Mesothelial cell of epicardium (in vitro differentiated cells): ENCODE data around the gene RBBP8. TPM values are rescaled to one million over a fixed set of nuclear protein-coding genes. Genes with fewer than 3 reads are reported as not detected.
"Not testable (repeated sequence)": the region's sequence is repeated elsewhere in the genome, so short reads cannot be mapped to it uniquely, and the experiment has no call there.

Source experiments
- DNase-seq, 2 experiments: peaks; one replicate each; pipeline ENCODE4 v3.0.0; 2021; ENCODE audit warnings: low spot score in 2 of 2; ENCODE audit not compliant: unreplicated experiment in 2 of 2
- H3K27ac Mint-ChIP-seq: 2 replicates; pipeline ENCODE4 v1.8.0; 2021; ENCODE audit warnings: mixed read lengths
- H3K27me3 Mint-ChIP-seq: 2 replicates; pipeline ENCODE4 v1.8.0; 2021; ENCODE audit warnings: low read depth, mixed read lengths
- H3K36me3 Mint-ChIP-seq: 2 replicates; pipeline ENCODE4 v1.8.0; 2021; ENCODE audit warnings: mixed read lengths
- H3K4me1 Mint-ChIP-seq: 2 replicates; pipeline ENCODE4 v1.8.0; 2021; ENCODE audit warnings: mixed read lengths
- H3K4me3 Mint-ChIP-seq: 2 replicates; pipeline ENCODE4 v1.8.0; 2021; ENCODE audit warnings: mild to moderate bottlenecking, moderate library complexity, mixed read lengths
- H3K9me3 Mint-ChIP-seq: 2 replicates; pipeline ENCODE4 v1.8.0; 2021; ENCODE audit warnings: mixed read lengths
- CTCF ChIP-seq: fragments of 200-600 bp; sonication (generic); IDR thresholded peaks from one replicate; pipeline ENCODE4 v1.5.0; 2021; ENCODE audit warnings: antibody characterized with exemption; ENCODE audit not compliant: unreplicated experiment
- total RNA-seq: library from RNA; stranded (reverse); gene quantifications from 3 replicates; pipeline ENCODE4 v1.2.1, GENCODE V29; 2021

The RBBP8 gene
- 29.4 to 31.6 TPM (median 29.8 TPM) in 3 replicates for total RNA-seq

GRCh38 chr18:22933206-22933965, at the start of gene RBBP8:
Gene RBBP8 (plus strand): TSS chr18:22933328. CDS start chr18:22936852, 3,524 bp downstream.
- no peak for TF ChIP-seq CTCF
- H3K27ac Mint-ChIP-seq: peak within 1 kb of the TSS; percentile 97
- peaks cover 20% of the 10 kb centered on the region for H3K4me1 Mint-ChIP-seq
- peaks cover 3% of the 10 kb centered on the region for H3K36me3 Mint-ChIP-seq
- H3K27me3 Mint-ChIP-seq: no peaks in the 10 kb centered on the region
- DNase-seq: peak; percentile 78 to 90
- H3K9me3 Mint-ChIP-seq: no peaks in the 10 kb centered on the region
- H3K4me3 Mint-ChIP-seq: peak within 1 kb of the TSS; percentile 70

GRCh38 chr18:22883827-22884226, 49.3 kb upstream of the RBBP8 start:
- H3K27me3 Mint-ChIP-seq: no peaks in the 10 kb centered on the region
- DNase-seq: no peak
- peaks cover 13% of the 10 kb centered on the region for H3K4me1 Mint-ChIP-seq
- peaks cover 6% of the 10 kb centered on the region for H3K9me3 Mint-ChIP-seq
- H3K4me3 Mint-ChIP-seq: no peak overlapping the region
- no peak for TF ChIP-seq CTCF
- no peak overlapping the region for H3K27ac Mint-ChIP-seq
- H3K36me3 Mint-ChIP-seq: peaks cover 10% of the 10 kb centered on the region

- H3K27me3 Mint-ChIP-seq, H3K27ac Mint-ChIP-seq, H3K4me3 Mint-ChIP-seq, H3K9me3 Mint-ChIP-seq, DNase-seq: not testable (repeated sequence)
- peaks cover 10% of the 10 kb centered on the region for H3K36me3 Mint-ChIP-seq
- H3K4me1 Mint-ChIP-seq: peaks cover 13% of the 10 kb centered on the region
Measured at GRCh38 chr18:22885694-22886093, 47.4 kb upstream of the RBBP8 start.

GRCh38 chr18:22899421-22899820, 33.7 kb upstream of the RBBP8 start:
- no peak for TF ChIP-seq CTCF
- H3K4me1 Mint-ChIP-seq: no peaks in the 10 kb centered on the region
- no peak overlapping the region for H3K27ac Mint-ChIP-seq
- no peaks in the 10 kb centered on the region for H3K27me3 Mint-ChIP-seq
- DNase-seq: no peak
- H3K4me3 Mint-ChIP-seq: no peak overlapping the region
- peaks cover 6% of the 10 kb centered on the region for H3K36me3 Mint-ChIP-seq
- H3K9me3 Mint-ChIP-seq: peaks cover 12% of the 10 kb centered on the region

- Mint-ChIP-seq H3K27me3 (no peaks in the 10 kb centered on the region), H3K36me3 (peaks cover 4% of the 10 kb centered on the region), H3K4me1 (no peaks in the 10 kb centered on the region)
Measured at GRCh38 chr18:22900558-22901238, 32.4 kb upstream of the RBBP8 start.

More at GRCh38 chr18:22900558-22901238, 32.4 kb upstream of the RBBP8 start:
- no peak for DNase-seq
- Mint-ChIP-seq H3K27ac (no peak overlapping the region), H3K9me3 (peaks cover 10% of the 10 kb centered on the region), H3K4me3 (no peak overlapping the region)
- TF ChIP-seq CTCF: no peak
